OCI-LY7 (cell line): Measurements from ENCODE around the gene CRB2. TPM values are rescaled to one million over a fixed set of nuclear protein-coding genes. Genes with fewer than 3 reads are reported as not detected.

Experiments
- BruUV-seq: library from RNA; stranded (reverse); fragments of 400-500 nt; replicated peaks from 2 replicates; lab custom pipeline; 2021; lab: Mats Ljungman, UMichigan
- CTCF ChIA-PET: fragments of 300-600 bp; sonication (Branson Sonifier 250); formaldehyde crosslinking; loops from one replicate; lab custom pipeline; 2022; ENCODE audit warnings: antibody characterized with exemption; ENCODE audit not compliant: unreplicated experiment; lab: Charles Lee
- POLR2A ChIA-PET: fragments of 300-600 bp; sonication (Branson Sonifier 250); formaldehyde crosslinking; loops from one replicate; lab custom pipeline; 2022; ENCODE audit warnings: antibody characterized with exemption; lab: Charles Lee
- DNase-seq: peaks from one replicate; pipeline ENCODE4 v3.0.0-alpha.2; 2015; ENCODE audit warnings: low spot score
- H2AFZ ChIP-seq: fragments of 200-600 bp; sonication (generic), shearing (Covaris generic); 2 replicates; pipeline ENCODE4 v1.6.1; 2014; ENCODE audit warnings: mild to moderate bottlenecking, antibody characterized with exemption, low read length, moderate library complexity
- H3K27ac ChIP-seq: fragments of 200-600 bp; sonication (generic); 2 replicates; pipeline ENCODE4 v1.5.1; 2014; ENCODE audit warnings: mixed run types, low read depth, mild to moderate bottlenecking, moderate library complexity, low read length, inconsistent platforms; ENCODE audit not compliant: poor library complexity, severe bottlenecking
- H3K36me3 ChIP-seq: fragments of 200-600 bp; sonication (generic); 2 replicates; pipeline ENCODE4 v1.6.1; 2014; ENCODE audit warnings: mild to moderate bottlenecking, antibody characterized with exemption, low read length, moderate library complexity, mixed read lengths; ENCODE audit not compliant: insufficient read depth
- H3K4me1 ChIP-seq: fragments of 200-600 bp; sonication (generic); 2 replicates; pipeline ENCODE4 v1.5.1; 2014; ENCODE audit warnings: mild to moderate bottlenecking, low read length; ENCODE audit not compliant: insufficient read depth, poor library complexity, severe bottlenecking
- H3K4me2 ChIP-seq: fragments of 200-600 bp; sonication (generic); 2 replicates; pipeline ENCODE4 v1.6.1; 2014; ENCODE audit warnings: mild to moderate bottlenecking, low read length
- H3K4me3 ChIP-seq: fragments of 200-600 bp; sonication (generic); 2 replicates; pipeline ENCODE4 v1.5.1; 2014; ENCODE audit warnings: mild to moderate bottlenecking, low read depth, low read length; ENCODE audit not compliant: poor library complexity, severe bottlenecking
- H3K79me2 ChIP-seq: fragments of 200-600 bp; sonication (generic); 2 replicates; pipeline ENCODE4 v1.6.1; 2016; ENCODE audit warnings: low read depth, mild to moderate bottlenecking, low read length, moderate library complexity, mixed read lengths; ENCODE audit not compliant: insufficient read depth
- H3K9me2 ChIP-seq: fragments of 200-600 bp; sonication (generic); 2 replicates; pipeline ENCODE4 v1.6.1; 2016; ENCODE audit warnings: mild to moderate bottlenecking, low read length, mixed read lengths; ENCODE audit not compliant: insufficient read depth
- H3K9me3 ChIP-seq: fragments of 200-600 bp; sonication (generic); 2 replicates; pipeline ENCODE4 v1.6.1; 2014; ENCODE audit warnings: mild to moderate bottlenecking, mixed run types, low read length, mixed read lengths
- H4K20me1 ChIP-seq: fragments of 200-600 bp; sonication (generic); 2 replicates; pipeline ENCODE4 v1.6.1; 2014; ENCODE audit warnings: mild to moderate bottlenecking, antibody characterized with exemption, low read length, moderate library complexity, mixed read lengths; ENCODE audit not compliant: insufficient read depth
- EZH2phosphoT487 ChIP-seq: fragments of 200-600 bp; sonication (generic); IDR thresholded peaks from 2 replicates; pipeline ENCODE4 v1.6.1; 2018; ENCODE audit warnings: low read depth, borderline replicate concordance, mild to moderate bottlenecking, mixed run types, antibody characterized with exemption, low read length, moderate library complexity, mixed read lengths
- intact Hi-C: fragments of 100-400 bp; cut with micrococcal nuclease; formaldehyde crosslinking; loops from one replicate; pipeline ENCODE4 v1.10.0; 2022; ENCODE audit not compliant: unreplicated experiment
- total RNA-seq, 2 experiments: library from RNA; depleted of rRNA in 1 of 2; stranded (reverse); fragments of >200 nt in 1 of 2; shearing (Covaris generic) in 1 of 2; gene quantifications; 2 replicates each; pipeline ENCODE4 v1.2.3, GENCODE V29; 2014 to 2022
- TF ChIP-seq, protein P1 (sequence below): fragments of 200-600 bp; sonication (generic); conservative IDR thresholded peaks from 2 replicates; pipeline ENCODE4 v1.5.1; 2014; ENCODE audit warnings: mild to moderate bottlenecking, antibody characterized with exemption, low read length, moderate library complexity, mixed read lengths

CRB2 gene
- total RNA-seq, 2 experiments from 2014 or later: 1.6 to 3.4 TPM

DNA sequence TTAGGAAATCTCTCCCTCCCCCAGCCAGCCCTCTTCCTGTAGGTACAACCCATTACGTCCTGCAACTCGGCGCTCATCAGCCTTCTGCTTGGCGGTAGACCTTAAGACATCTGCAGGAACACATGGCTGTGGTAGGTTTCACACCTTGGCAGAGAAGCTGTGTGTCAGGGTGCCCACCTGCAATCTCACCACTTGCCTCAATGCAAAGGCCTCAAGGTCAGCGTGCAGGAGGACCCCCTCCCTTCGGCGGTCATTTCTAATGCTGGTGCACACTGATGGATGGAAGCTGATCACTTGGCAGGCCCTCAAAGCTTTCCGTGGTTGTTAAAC lies 67.3 kb downstream of the CRB2 start:
- DNase-seq: no peak
- no peak overlapping the region for H2AFZ ChIP-seq
- TF ChIP-seq EZH2phosphoT487: no peak
- TF ChIP-seq, protein P1, sequence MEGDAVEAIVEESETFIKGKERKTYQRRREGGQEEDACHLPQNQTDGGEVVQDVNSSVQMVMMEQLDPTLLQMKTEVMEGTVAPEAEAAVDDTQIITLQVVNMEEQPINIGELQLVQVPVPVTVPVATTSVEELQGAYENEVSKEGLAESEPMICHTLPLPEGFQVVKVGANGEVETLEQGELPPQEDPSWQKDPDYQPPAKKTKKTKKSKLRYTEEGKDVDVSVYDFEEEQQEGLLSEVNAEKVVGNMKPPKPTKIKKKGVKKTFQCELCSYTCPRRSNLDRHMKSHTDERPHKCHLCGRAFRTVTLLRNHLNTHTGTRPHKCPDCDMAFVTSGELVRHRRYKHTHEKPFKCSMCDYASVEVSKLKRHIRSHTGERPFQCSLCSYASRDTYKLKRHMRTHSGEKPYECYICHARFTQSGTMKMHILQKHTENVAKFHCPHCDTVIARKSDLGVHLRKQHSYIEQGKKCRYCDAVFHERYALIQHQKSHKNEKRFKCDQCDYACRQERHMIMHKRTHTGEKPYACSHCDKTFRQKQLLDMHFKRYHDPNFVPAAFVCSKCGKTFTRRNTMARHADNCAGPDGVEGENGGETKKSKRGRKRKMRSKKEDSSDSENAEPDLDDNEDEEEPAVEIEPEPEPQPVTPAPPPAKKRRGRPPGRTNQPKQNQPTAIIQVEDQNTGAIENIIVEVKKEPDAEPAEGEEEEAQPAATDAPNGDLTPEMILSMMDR: no peak
- no peaks in the 10 kb centered on the region for H4K20me1 ChIP-seq
- ChIA-PET POLR2A (interaction anchor here (0.6 kb wide), 1 partner anchor 432 kb away, joined by 4 read pairs; no protein-coding TSS in a partner anchor), CTCF (no interaction called here)
- no peak overlapping the region for H3K4me3 ChIP-seq
- no peaks in the 10 kb centered on the region for H3K9me2 ChIP-seq
- peaks cover 11% of the 10 kb centered on the region for H3K4me1 ChIP-seq
- H3K27ac ChIP-seq: no peak overlapping the region
- H3K4me2 ChIP-seq: no peak overlapping the region
- no peaks in the 10 kb centered on the region for H3K9me3 ChIP-seq
- BruUV-seq: no TSS peak
- H3K36me3 ChIP-seq: no peaks in the 10 kb centered on the region
- intact Hi-C loops: no loop called here
- no peaks in the 10 kb centered on the region for H3K79me2 ChIP-seq

DNA sequence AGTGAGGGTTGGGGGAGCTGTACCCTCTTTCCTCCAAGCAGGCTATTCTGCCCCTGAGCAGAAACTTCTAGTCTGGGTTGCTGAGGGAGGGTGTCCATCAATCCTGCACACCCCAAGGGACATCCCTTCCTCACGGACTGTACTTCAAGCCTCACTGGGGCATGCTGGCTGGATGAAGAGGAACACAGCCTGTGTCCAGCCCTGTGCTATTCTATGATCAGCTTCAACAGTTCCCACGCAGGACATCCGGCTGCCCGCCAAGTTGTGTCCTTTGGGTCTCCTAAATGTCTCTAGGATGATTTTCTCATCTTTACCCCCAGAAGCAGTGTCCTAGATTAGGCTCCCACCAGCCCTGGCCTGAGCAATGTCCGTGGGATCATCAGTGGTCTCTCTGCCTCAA lies 68.1 kb downstream of the CRB2 start:
- H3K4me3 ChIP-seq: no peak overlapping the region
- intact Hi-C loops: no loop called here
- no peaks in the 10 kb centered on the region for H3K9me2 ChIP-seq
- ChIA-PET CTCF (no interaction called here), POLR2A (no interaction called here)
- no TSS peak for BruUV-seq
- H3K9me3 ChIP-seq: no peaks in the 10 kb centered on the region
- DNase-seq: no peak
- no peak overlapping the region for H2AFZ ChIP-seq
- no peaks in the 10 kb centered on the region for H4K20me1 ChIP-seq
- H3K27ac ChIP-seq: no peak overlapping the region
- peaks cover 11% of the 10 kb centered on the region for H3K4me1 ChIP-seq
- H3K4me2 ChIP-seq: no peak overlapping the region
- TF ChIP-seq, protein P1: no peak
- no peak for TF ChIP-seq EZH2phosphoT487
- no peaks in the 10 kb centered on the region for H3K36me3 ChIP-seq
- H3K79me2 ChIP-seq: no peaks in the 10 kb centered on the region

GRCh38 chr9:123424552-123425225 lies 68.7 kb downstream of the CRB2 start:
- ChIA-PET POLR2A (no interaction called here), CTCF (no interaction called here)
- no peak overlapping the region for H3K4me2 ChIP-seq
- H3K4me1 ChIP-seq: peaks cover 11% of the 10 kb centered on the region
- intact Hi-C loops: no loop called here
- no peaks in the 10 kb centered on the region for H3K36me3 ChIP-seq
- DNase-seq: no peak
- H3K4me3 ChIP-seq: no peak overlapping the region
- no peak overlapping the region for H2AFZ ChIP-seq
- no peaks in the 10 kb centered on the region for H4K20me1 ChIP-seq
- TF ChIP-seq EZH2phosphoT487: no peak
- TF ChIP-seq, protein P1: no peak
- BruUV-seq: no TSS peak
- H3K9me2 ChIP-seq: no peaks in the 10 kb centered on the region
- H3K79me2 ChIP-seq: no peaks in the 10 kb centered on the region
- H3K27ac ChIP-seq: no peak overlapping the region
- H3K9me3 ChIP-seq: no peaks in the 10 kb centered on the region
